Esophagus muscularis mucosa (tissue), 4 donors: ENCODE data around the gene GPR34. TPM values are rescaled to one million over a fixed set of nuclear protein-coding genes. Genes with fewer than 3 reads are reported as not detected.
"Not testable (repeated sequence)": the region's sequence is repeated elsewhere in the genome, so short reads cannot be mapped to it uniquely, and the experiment has no call there.

ENCODE experiments used
- DNase-seq: peaks from one replicate; pipeline ENCODE4 v3.0.0-alpha.2; 2017; ENCODE audit errors: extremely low spot score
- H3K27ac ChIP-seq, 4 donors: fragments of 200-600 bp; sonication (generic); replicated peaks in 1 of 4; 1 replicate in 3 of 4; 2 replicates in 1 of 4; pipeline ENCODE4 v1.5.1; 2016 to 2019; ENCODE audit warnings: mild to moderate bottlenecking in 1 of 4
- H3K27me3 ChIP-seq, 4 donors: fragments of 200-600 bp; sonication (generic); one replicate each; pipeline versions ENCODE4 v1.5.1 to v1.6.0; 2016 to 2019
- H3K36me3 ChIP-seq, 4 donors: fragments of 200-600 bp; sonication (generic); one replicate each; pipeline ENCODE4 v1.5.1; 2016 to 2019
- H3K4me1 ChIP-seq, 4 donors: fragments of 200-600 bp; sonication (generic); one replicate each; pipeline ENCODE4 v1.5.1; 2016 to 2019
- H3K4me3 ChIP-seq, 4 donors: fragments of 200-600 bp; sonication (generic); 1 replicate in 2 of 4; 2 replicates in 2 of 4; pipeline ENCODE4 v1.5.1; 2016 to 2019; ENCODE audit warnings: mild to moderate bottlenecking in 4 of 4, moderate library complexity in 1 of 4
- H3K9me3 ChIP-seq, 4 donors: fragments of 200-600 bp; sonication (generic); 1 replicate in 3 of 4; 2 replicates in 1 of 4; pipeline ENCODE4 v1.5.1; 2016 to 2019
- CTCF ChIP-seq, 3 experiments: fragments of 200-600 bp in 2 of 3; fragments of 450-650 bp in 1 of 3; sonication (generic) in 2 of 3; IDR thresholded peaks; one replicate each; pipeline ENCODE4 v1.5.1; 2017 to 2019; ENCODE audit warnings: antibody characterized with exemption in 3 of 3, mild to moderate bottlenecking in 2 of 3, moderate library complexity in 1 of 3
- EP300 ChIP-seq: sonication (generic); formaldehyde crosslinking; IDR thresholded peaks from one replicate; pipeline ENCODE4 v1.6.1; 2017; ENCODE audit warnings: antibody characterized with exemption
- POLR2A ChIP-seq: fragments of 450-650 bp; IDR thresholded peaks from one replicate; pipeline ENCODE4 v1.6.1; 2017; ENCODE audit warnings: antibody characterized with exemption, moderate library complexity, mild to moderate bottlenecking, low read depth
- POLR2AphosphoS5 ChIP-seq, 2 donors: sonication (generic); formaldehyde crosslinking; IDR thresholded peaks; one replicate each; pipeline ENCODE4 v1.6.1; 2017; ENCODE audit warnings: antibody characterized with exemption in 2 of 2
- WGBS: methylation state at CpG from one replicate; pipeline ENCODE4 v1.1.5; 2018; 5-methylcytosine and 5-hydroxymethylcytosine counted together
- intact Hi-C: fragments of 100-400 bp; cut with DNase I; formaldehyde crosslinking; loops from one replicate; pipeline ENCODE4 v1.15.1; 2023
- total RNA-seq, 4 donors: library from RNA; depleted of rRNA; stranded (reverse); fragments of >200 nt; gene quantifications; one replicate each; pipeline versions ENCODE4 v1.1.0 to v1.2.1, GENCODE V29; 2016

The GPR34 gene
- 10 to 100 TPM in 1 of 4 donors, 1 to 10 TPM in 3; 3.7 to 14.7 (median 7.6) TPM for total RNA-seq

GRCh38 chrX:41688835-41689234 lies at the start of gene GPR34:
GPR34 (plus strand) TSS chrX:41688973; CDS start chrX:41695634, 6,661 bp downstream.
- WGBS = 68% methylated on average over 8 of the region's 8 CpGs
- intact Hi-C loops = no loop called here
- Histone ChIP-seq H3K27me3 (no peaks in the 10 kb centered on the region), H3K36me3 (no peaks in the 10 kb centered on the region), H3K4me1 (peaks cover 0 to 5% (median 0%) of the 10 kb centered on the region in 4 donors), H3K9me3 (no peaks in the 10 kb centered on the region), H3K27ac (no peak within 1 kb of the TSS), H3K4me3 (peak within 1 kb of the TSS in 1 of 4 donors; percentile 4)
- DNase-seq = no peak
- TF ChIP-seq EP300 (no peak), POLR2A (no peak), CTCF (IDR thresholded peaks at IDR 0.05) (no peak), POLR2AphosphoS5 (IDR thresholded peaks at IDR 0.05) (no peak)

GRCh38 chrX:41646201-41646600 lies 42.6 kb upstream of the GPR34 start:
- intact Hi-C loops, H3K4me1 ChIP-seq, H3K4me3 ChIP-seq, H3K9me3 ChIP-seq, H3K27ac ChIP-seq, H3K27me3 ChIP-seq, DNase-seq, H3K36me3 ChIP-seq: not testable (repeated sequence)
- WGBS = 65% methylated on average over 2 of the region's 2 CpGs

- WGBS = 79% methylated on average over 4 of the region's 4 CpGs
- H3K4me1 ChIP-seq = peaks cover 0 to 5% (median 0%) of the 10 kb centered on the region in 4 donors
- H3K27ac ChIP-seq = no peak overlapping the region
- H3K9me3 ChIP-seq = no peaks in the 10 kb centered on the region
- no peak for TF ChIP-seq CTCF (IDR thresholded peaks at IDR 0.05)
- TF ChIP-seq EP300 = no peak
- TF ChIP-seq POLR2A = no peak
- TF ChIP-seq POLR2AphosphoS5 (IDR thresholded peaks at IDR 0.05) = no peak
- H3K27me3 ChIP-seq = no peaks in the 10 kb centered on the region
- no peak for DNase-seq
- intact Hi-C loops = no loop called here
- no peak overlapping the region for H3K4me3 ChIP-seq
- H3K36me3 ChIP-seq = peaks cover 0 to 27% (median 9%) of the 10 kb centered on the region in 4 donors
Measured at GRCh38 chrX:41653125-41653524, 35.6 kb upstream of the GPR34 start.

- H3K9me3 ChIP-seq = no peaks in the 10 kb centered on the region
- H3K36me3 ChIP-seq = peaks cover 0 to 44% (median 19%) of the 10 kb centered on the region in 4 donors
- no peak overlapping the region for H3K4me3 ChIP-seq
- no peaks in the 10 kb centered on the region for H3K27me3 ChIP-seq
- TF ChIP-seq POLR2AphosphoS5 (IDR thresholded peaks at IDR 0.05) (no peak), CTCF (IDR thresholded peaks at IDR 0.05) (no peak), POLR2A (no peak), EP300 (no peak)
- H3K27ac ChIP-seq = no peak overlapping the region
- 69% methylated on average over 4 of the region's 4 CpGs for WGBS
- no peak for DNase-seq
- intact Hi-C loops = no loop called here
- peaks cover 0 to 5% (median 0%) of the 10 kb centered on the region in 4 donors for H3K4me1 ChIP-seq
Measured at GRCh38 chrX:41655101-41655500, 33.7 kb upstream of the GPR34 start.

GRCh38 chrX:41655631-41656030 lies 33.1 kb upstream of the GPR34 start:
- Histone ChIP-seq H3K9me3 (no peaks in the 10 kb centered on the region), H3K27ac (no peak overlapping the region), H3K27me3 (no peaks in the 10 kb centered on the region), H3K4me1 (peaks cover 0 to 5% (median 0%) of the 10 kb centered on the region in 4 donors), H3K36me3 (peaks cover 0 to 44% (median 19%) of the 10 kb centered on the region in 4 donors), H3K4me3 (no peak overlapping the region)
- DNase-seq = no peak
- TF ChIP-seq CTCF (IDR thresholded peaks at IDR 0.05) = no peak
- no peak for TF ChIP-seq POLR2A
- TF ChIP-seq EP300 = no peak
- TF ChIP-seq POLR2AphosphoS5 (IDR thresholded peaks at IDR 0.05) = no peak
- WGBS = 51% methylated on average over 4 of the region's 4 CpGs
- intact Hi-C loops = no loop called here
